Aorta (tissue), 5 donors: ENCODE measurements around the gene TARS2. TPM values are rescaled to one million over a fixed set of nuclear protein-coding genes. Genes with fewer than 3 reads are reported as not detected.

Source experiments
- ATAC-seq: fragments of 200-7000 bp; cut with Tn5 transposase; one replicate; pipeline ENCODE4 v1.9.1; 2022; ENCODE audit warnings: moderate library complexity; ENCODE audit not compliant: low FRiP score
- DNase-seq, 2 donors: peaks; one replicate each; pipeline ENCODE4 v3.0.0-alpha.2; 2020
- H3K27ac ChIP-seq, 2 donors: one replicate each; pipeline ENCODE4 v1.5.1; 2013; ENCODE audit warnings: low read length in 2 of 2, mild to moderate bottlenecking in 2 of 2, moderate library complexity in 2 of 2, control low read depth in 1 of 2, inconsistent platforms in 1 of 2, low read depth in 1 of 2
- H3K27me3 ChIP-seq, 2 donors: one replicate each; pipeline ENCODE4 v1.6.1; 2013; ENCODE audit warnings: control low read depth in 1 of 2, low read length in 1 of 2, mild to moderate bottlenecking in 1 of 2, moderate library complexity in 1 of 2; ENCODE audit not compliant: insufficient read depth in 2 of 2, control insufficient read depth in 1 of 2
- H3K36me3 ChIP-seq, 2 donors: one replicate each; pipeline ENCODE4 v1.6.1; 2013; ENCODE audit warnings: control low read depth in 1 of 2, low read length in 1 of 2, mild to moderate bottlenecking in 1 of 2; ENCODE audit not compliant: insufficient read depth in 2 of 2, control insufficient read depth in 1 of 2
- H3K4me1 ChIP-seq, 2 donors: one replicate each; pipeline ENCODE4 v1.6.1; 2013; ENCODE audit warnings: low read length in 2 of 2, control low read depth in 1 of 2, mild to moderate bottlenecking in 1 of 2, moderate library complexity in 1 of 2; ENCODE audit not compliant: insufficient read depth in 2 of 2, control insufficient read depth in 1 of 2
- H3K4me3 ChIP-seq, 2 donors: one replicate each; pipeline ENCODE4 v1.5.1; 2013; ENCODE audit warnings: low read length in 2 of 2, control low read depth in 1 of 2, mild to moderate bottlenecking in 1 of 2
- H3K9me3 ChIP-seq: one replicate; pipeline ENCODE4 v1.6.1; 2013; ENCODE audit warnings: mild to moderate bottlenecking, low read length; ENCODE audit not compliant: control insufficient read depth
- WGBS, 2 donors: extraction: QIAGEN DNeasy Blood & Tissue Kit; methylation state at CpG; one replicate each; pipeline ENCODE4 v1.1.7; 2013; 5-methylcytosine and 5-hydroxymethylcytosine counted together
- intact Hi-C, 2 donors: fragments of 100-400 bp; cut with DNase I; formaldehyde crosslinking; loops; one replicate each; pipeline versions ENCODE4 v1.14.2 to v1.15.0; 2022
- polyA plus RNA-seq, 2 donors: library from polyadenylated mRNA; stranded (reverse); fragments of 200-250 nt; gene quantifications; one replicate each; pipeline ENCODE4 v1.2.3, GENCODE V29; 2013
- total RNA-seq, 2 donors: library from RNA; stranded (reverse); fragmentation: NEBNext Ultra II Directional; extraction: Animal tissue kit (Norgen Biotek cat#: 25700); gene quantifications; one replicate each; pipeline ENCODE4 v1.2.1, GENCODE V29; 2021
- donor health status: healthy with polysubstance abuse.
- donor health status: Bipolar disorder and iron deficiency.
- donor health status: DM: no; HTN: no; CAD: no.
- donor health status: DM: no; HTN: no; CAD: no.
- donor health status: DM: yes; HTN: yes; CAD: no.

The TARS2 gene
- total and polyA plus RNA-seq, 4 donors = 8.4 to 18.6 (median 13.7) TPM

DNA sequence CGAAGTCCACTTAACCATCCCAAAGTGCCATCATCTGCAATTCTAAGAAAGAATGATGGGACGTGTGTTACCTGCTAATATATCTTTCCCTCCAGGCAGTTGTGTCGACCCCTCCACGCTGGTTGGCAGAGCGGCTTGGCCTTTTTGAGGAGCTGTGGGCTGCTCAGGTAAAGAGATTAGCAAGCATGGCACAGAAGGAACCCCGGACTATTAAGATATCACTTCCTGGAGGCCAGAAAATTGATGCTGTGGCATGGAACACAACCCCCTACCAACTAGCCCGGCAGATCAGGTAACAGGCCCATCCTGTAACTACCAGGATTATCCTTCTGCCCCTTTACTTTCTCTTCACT, 520 bp downstream of the TARS2 start:
- Histone ChIP-seq H3K4me1 (no peaks in the 10 kb centered on the region), H3K27ac (no peak overlapping the region), H3K4me3 (peak overlapping the region; percentile 32 to 63), H3K27me3 (no peaks in the 10 kb centered on the region), H3K9me3 (no peaks in the 10 kb centered on the region), H3K36me3 (peaks cover 0 to 4% of the 10 kb centered on the region in 2 donors)
- no peak for DNase-seq
- intact Hi-C loops = loop anchor here in 1 of 2 donors (5.0 kb wide), 1 partner anchor 45 kb away; no protein-coding TSS in a partner anchor
- no peak for ATAC-seq
- WGBS, 2 donors = 3 to 5% methylated on average over 7 of the region's 7 CpGs

DNA sequence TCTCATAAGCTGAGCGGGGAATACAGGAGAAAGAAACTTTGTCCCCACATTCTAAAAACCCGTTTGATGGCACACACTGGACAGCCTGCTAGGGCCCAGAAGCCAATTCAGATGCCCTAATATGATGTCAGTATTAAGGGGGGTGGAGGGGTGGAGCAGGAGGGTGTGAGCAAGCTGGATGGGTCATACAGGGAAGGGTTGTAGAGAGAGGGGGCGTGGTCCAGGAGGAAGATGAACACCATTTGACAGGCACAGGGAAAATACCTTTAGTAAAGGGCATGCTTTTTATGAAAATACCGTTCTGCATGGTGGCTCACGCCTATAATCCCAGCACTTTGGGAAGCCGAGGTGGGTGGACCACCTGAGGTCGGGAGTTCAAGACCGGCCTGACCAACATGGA, 6.0 kb downstream of the TARS2 start:
- Histone ChIP-seq H3K36me3 (peaks cover 0 to 8% of the 10 kb centered on the region in 2 donors), H3K4me3 (no peak overlapping the region), H3K27ac (no peak overlapping the region), H3K27me3 (no peaks in the 10 kb centered on the region), H3K4me1 (no peaks in the 10 kb centered on the region), H3K9me3 (no peaks in the 10 kb centered on the region)
- intact Hi-C loops = no loop called here
- no peak for ATAC-seq
- no peak for DNase-seq
- 95 to 98% methylated on average over 8 of the region's 8 CpGs for WGBS, 2 donors

DNA sequence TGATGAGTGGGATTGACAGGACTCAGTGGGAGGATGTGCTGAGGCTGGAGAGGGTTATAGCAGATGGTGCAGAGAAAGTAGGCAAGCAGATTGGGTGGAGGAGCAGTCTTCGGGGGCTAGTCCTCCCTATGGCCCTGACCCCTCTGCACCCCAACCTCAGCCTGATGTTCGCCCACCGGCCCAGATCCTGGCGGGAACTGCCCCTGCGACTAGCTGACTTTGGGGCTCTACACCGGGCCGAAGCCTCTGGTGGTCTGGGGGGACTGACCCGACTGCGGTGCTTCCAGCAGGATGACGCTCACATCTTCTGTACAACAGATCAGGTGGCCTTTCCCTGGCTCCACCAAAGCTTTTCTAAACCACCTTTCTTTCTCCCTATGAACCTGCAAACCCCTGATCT, 11.1 kb downstream of the TARS2 start:
- H3K4me3 ChIP-seq = no peak overlapping the region
- WGBS, 2 donors = 96 to 98% methylated on average over 10 of the region's 10 CpGs
- DNase-seq (no peak), ATAC-seq (no peak)
- H3K27me3 ChIP-seq = no peaks in the 10 kb centered on the region
- H3K4me1 ChIP-seq = no peaks in the 10 kb centered on the region
- H3K27ac ChIP-seq = no peak overlapping the region
- intact Hi-C loops = no loop called here
- H3K9me3 ChIP-seq = no peaks in the 10 kb centered on the region
- peaks cover 0 to 4% of the 10 kb centered on the region in 2 donors for H3K36me3 ChIP-seq

DNA sequence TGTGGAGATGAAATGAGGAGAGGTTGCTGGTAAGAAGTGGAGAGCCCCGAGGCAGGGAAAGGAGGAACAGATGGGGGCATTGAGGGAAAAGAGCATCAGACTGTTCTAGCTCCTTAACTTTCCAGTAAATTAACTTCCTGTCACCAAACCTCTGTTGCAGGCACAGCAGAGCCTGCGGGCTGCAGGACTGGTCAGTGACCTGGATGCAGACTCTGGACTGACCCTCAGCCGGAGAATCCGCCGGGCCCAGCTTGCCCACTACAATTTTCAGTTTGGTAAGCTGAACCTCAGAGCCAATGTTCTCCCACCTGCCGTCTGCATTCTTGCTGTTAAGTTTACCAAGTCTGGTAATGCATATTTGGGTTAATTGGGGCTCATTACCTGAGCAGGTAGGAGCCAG, 18.2 kb downstream of the TARS2 start:
- peak in 1 of 2 donors; percentile 51 for DNase-seq
- WGBS, 2 donors = 83 to 88% methylated on average over 6 of the region's 6 CpGs
- ATAC-seq = no peak
- intact Hi-C loops = loop anchor here in 1 of 2 donors (5.0 kb wide), 1 partner anchor 33 kb away; no protein-coding TSS in a partner anchor
- Histone ChIP-seq H3K27me3 (no peaks in the 10 kb centered on the region), H3K4me3 (no peak overlapping the region), H3K4me1 (no peaks in the 10 kb centered on the region), H3K36me3 (peaks cover 2 to 7% of the 10 kb centered on the region in 2 donors), H3K9me3 (no peaks in the 10 kb centered on the region), H3K27ac (no peak overlapping the region)

DNA sequence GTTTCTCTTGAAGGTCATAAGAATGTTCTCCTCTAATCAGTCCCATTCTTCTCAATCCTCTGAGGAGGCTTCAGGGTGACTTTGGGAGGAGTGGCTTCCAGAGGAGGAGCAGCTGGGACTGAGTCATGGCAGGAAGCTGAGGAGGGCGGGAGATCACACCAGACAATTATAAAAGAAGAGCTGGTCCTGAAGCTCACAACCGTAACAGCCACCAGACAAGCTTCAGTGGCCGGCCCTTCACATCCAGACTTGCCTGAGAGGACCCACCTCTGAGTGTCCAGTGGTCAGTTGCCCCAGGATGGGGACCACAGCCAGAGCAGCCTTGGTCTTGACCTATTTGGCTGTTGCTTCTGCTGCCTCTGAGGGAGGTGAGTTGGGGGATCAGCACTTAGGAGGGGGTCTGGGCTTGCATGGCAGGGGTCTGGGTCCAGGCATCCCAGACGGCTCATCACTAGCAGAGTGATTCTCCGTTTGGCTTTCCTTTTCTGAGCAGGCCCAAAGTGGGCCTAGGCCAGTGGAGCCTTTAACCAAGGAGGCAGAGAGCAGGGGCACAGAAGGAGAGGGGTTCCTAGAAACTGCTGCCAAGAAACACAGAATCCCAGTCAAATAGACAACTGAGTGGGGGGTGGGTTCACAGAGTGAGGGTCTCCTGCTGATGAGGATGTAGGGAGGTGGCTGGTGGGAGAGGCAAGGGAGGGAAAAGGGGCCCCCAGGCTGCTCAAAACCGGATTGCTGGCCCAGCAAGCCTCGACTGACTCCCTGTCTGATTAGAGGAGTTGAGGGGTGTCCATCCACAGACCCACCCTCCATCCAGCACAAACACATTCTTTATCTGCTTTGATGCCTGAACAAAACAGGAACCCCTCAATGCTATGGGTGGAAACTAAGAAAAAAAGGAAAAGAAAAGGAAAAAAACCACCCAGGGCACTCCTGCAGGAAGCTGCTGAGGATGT, 21.0 kb downstream of the TARS2 start, which contains the start of gene ECM1:
Gene ECM1 (plus strand): TSS at position 198 of the 953 bp plus-strand sequence. CDS start 101 bp downstream, at position 299.
- DNase-seq = peak; percentile 70 to 80
- H3K4me3 ChIP-seq = no peak within 1 kb of the TSS
- no peaks in the 10 kb centered on the region for H3K9me3 ChIP-seq
- intact Hi-C loops = loop anchor here in 1 of 2 donors (5.0 kb wide), 1 partner anchor 36 kb away; no protein-coding TSS in a partner anchor
- ATAC-seq = peak; percentile 70
- no peak within 1 kb of the TSS for H3K27ac ChIP-seq
- 76% methylated on average over 7 of the region's 7 CpGs for WGBS, 2 donors
- peaks cover 2 to 7% of the 10 kb centered on the region in 2 donors for H3K36me3 ChIP-seq
- no peaks in the 10 kb centered on the region for H3K27me3 ChIP-seq
- H3K4me1 ChIP-seq = no peaks in the 10 kb centered on the region

DNA sequence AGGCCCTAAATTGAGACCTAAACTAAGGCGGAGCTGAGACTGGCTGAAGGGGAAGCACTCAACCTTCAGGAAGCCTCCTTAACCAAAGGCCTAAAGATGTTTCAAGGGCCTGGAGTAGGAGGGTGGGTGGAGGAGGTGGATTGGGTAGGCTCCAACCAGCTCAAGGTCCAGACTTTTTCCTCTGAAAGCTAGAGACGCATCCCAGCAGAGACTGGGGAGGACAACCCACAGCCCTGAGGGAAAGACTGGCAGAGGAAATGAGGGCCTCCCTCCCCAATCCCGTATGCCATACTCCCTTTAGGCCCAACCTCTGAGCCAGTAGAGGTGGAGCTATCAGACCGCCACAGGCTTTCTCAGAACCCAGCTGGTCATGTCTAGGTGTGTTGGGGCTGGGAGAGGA, 21.8 kb downstream of the TARS2 start:
- Histone ChIP-seq H3K4me3 (no peak overlapping the region), H3K9me3 (no peaks in the 10 kb centered on the region), H3K36me3 (peaks cover 2 to 7% of the 10 kb centered on the region in 2 donors), H3K27ac (no peak overlapping the region), H3K4me1 (no peaks in the 10 kb centered on the region), H3K27me3 (no peaks in the 10 kb centered on the region)
- intact Hi-C loops = loop anchor here in 1 of 2 donors (5.0 kb wide), 1 partner anchor 37 kb away; no protein-coding TSS in a partner anchor
- DNase-seq (peak in 1 of 2 donors; percentile 8), ATAC-seq (no peak)
- WGBS, 2 donors = 79 to 87% methylated on average over 4 of the region's 4 CpGs

DNA sequence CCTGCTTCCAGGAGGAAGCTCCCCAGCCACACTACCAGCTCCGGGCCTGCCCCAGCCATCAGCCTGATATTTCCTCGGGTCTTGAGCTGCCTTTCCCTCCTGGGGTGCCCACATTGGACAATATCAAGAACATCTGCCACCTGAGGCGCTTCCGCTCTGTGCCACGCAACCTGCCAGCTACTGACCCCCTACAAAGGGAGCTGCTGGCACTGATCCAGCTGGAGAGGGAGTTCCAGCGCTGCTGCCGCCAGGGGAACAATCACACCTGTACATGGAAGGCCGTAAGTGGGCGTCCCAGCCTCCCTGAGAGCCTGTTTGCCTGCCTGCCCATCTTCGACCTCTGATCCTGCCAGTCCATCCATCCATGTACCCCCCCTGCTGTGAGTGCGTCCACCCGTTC, 24.3 kb downstream of the TARS2 start:
- WGBS, 2 donors = 94 to 95% methylated on average over 12 of the region's 12 CpGs
- ATAC-seq = no peak
- intact Hi-C loops = no loop called here

DNA sequence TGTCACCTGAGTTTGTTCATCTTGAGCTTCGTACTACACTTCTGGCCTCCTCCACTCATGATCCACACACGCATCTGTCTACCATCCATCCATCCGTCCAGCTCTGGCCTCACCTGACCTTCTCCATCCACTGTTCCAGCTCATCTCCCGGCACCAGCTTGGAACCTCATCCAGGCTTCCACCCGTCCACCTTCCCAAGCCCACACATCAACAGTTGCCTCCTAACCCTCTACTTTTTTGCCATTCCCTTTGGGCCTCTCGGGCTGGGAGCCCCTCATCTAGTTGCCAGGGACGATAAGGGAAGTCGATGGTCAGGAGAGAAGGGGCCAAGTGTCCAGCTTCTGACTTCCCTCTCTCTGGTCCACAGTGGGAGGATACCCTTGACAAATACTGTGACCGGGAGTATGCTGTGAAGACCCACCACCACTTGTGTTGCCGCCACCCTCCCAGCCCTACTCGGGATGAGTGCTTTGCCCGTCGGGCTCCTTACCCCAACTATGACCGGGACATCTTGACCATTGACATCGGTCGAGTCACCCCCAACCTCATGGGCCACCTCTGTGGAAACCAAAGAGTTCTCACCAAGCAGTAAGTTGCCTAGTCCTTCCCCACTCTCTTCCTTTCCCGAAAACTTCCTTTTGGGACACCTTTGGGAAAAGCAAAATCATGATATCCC, 24.9 kb downstream of the TARS2 start:
- Histone ChIP-seq H3K4me3 (no peak overlapping the region), H3K27me3 (no peaks in the 10 kb centered on the region), H3K27ac (no peak overlapping the region), H3K9me3 (no peaks in the 10 kb centered on the region), H3K4me1 (no peaks in the 10 kb centered on the region), H3K36me3 (no peaks in the 10 kb centered on the region)
- DNase-seq = peak in 1 of 2 donors; percentile 57
- intact Hi-C loops = no loop called here
- ATAC-seq = no peak
- 89 to 93% methylated on average over 17 of the region's 17 CpGs for WGBS, 2 donors

More for the DNA sequence above, 24.3 kb downstream of the TARS2 start:
- H3K9me3 ChIP-seq = no peaks in the 10 kb centered on the region
- H3K4me1 ChIP-seq = no peaks in the 10 kb centered on the region
- H3K27me3 ChIP-seq = no peaks in the 10 kb centered on the region
- no peak overlapping the region for H3K27ac ChIP-seq
- H3K36me3 ChIP-seq = no peaks in the 10 kb centered on the region
- DNase-seq = peak in 1 of 2 donors; percentile 70
- H3K4me3 ChIP-seq = no peak overlapping the region
